ENCODE measurements around the gene SUN1.

DNA sequence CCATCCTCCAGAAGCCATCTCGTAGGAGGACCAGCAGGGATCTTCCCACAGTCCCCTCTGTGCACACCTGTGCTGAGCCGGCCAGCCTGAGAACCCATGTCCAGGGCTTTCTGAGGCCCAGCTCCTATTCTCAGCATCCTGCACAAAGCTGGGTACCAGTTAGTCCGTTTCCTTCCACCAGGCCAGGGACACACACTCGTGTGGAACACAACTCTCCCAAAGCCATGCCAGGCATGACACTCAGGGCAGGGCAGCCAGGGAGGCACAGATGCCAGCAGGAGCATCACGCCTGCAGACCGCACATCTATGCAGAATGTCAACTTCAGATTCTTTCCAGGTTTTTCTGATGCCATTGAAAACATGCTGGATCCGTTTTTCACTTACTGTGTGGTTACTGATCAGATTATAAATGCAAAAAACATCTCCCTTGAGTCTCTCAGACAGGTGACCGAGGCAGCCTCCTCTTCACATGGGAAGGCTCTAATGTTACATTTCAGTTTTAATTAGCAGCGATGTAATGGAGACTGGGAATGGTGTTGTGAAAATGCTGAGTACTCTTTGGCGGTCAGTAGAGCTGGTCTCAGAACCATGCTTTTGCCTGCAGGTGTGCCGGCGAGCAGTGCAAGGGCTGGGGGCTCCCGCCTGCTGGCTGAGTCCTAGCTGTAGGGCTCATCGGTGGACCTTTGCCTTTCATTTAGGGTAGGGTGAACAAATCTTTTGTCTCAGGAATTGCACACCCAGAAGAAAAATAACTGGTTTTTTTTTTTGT, 3.3 kb upstream of the SUN1 start:
- TF ChIP-seq CTCF (IDR thresholded peaks at IDR 0.05) (no peak), POLR2A (IDR thresholded peaks at IDR 0.05) (no peak)
